HG02678 (cell line): ENCODE data around the gene ABHD5.

Experiments
- ATAC-seq: cut with Tn5 transposase; IDR thresholded peaks from one replicate; pipeline ENCODE4 v1.9.1; 2021; ENCODE audit warnings: mild to moderate bottlenecking, moderate library complexity; ENCODE audit not compliant: unreplicated experiment

The ABHD5 gene

DNA sequence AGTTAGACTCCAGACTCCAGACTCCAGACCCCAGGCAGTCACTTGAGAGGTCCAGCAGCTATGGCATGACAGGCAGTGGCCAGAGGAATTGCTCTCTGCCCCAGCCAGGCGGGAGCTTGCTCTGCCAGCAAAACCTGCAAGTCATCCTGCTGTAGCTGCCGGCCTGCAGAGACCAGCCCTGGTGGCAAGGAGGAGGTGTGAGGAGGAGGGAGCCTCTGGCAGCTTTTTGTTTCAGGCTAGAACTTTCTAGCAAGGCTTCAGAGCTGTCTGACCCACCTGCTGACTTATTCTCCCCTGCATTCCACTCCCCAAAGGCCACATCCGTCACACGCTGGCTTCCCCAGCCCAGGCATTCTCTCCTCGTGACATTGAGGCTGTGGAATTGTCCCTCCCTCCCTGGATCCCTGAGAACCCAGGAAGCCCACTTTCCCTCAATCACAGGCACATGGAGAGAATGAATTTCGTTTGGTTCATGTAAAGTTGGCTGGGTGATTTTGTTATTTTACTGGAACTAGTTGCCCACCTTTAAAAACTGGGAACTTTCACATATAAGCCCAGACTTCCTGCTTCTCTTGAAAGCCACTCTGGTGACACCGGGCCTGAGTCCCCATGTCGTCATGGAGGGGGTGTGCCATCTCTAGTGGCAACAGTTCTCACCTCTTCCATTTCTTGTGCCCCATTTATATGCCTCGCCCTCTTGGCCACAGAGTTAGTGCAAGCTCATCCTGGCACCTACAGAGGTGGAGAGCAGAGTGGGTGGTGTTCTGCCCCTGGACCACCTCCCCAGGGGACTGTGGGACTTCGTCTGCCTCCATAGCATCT, 82.7 kb downstream of the ABHD5 start:
- ATAC-seq = no peak

DNA sequence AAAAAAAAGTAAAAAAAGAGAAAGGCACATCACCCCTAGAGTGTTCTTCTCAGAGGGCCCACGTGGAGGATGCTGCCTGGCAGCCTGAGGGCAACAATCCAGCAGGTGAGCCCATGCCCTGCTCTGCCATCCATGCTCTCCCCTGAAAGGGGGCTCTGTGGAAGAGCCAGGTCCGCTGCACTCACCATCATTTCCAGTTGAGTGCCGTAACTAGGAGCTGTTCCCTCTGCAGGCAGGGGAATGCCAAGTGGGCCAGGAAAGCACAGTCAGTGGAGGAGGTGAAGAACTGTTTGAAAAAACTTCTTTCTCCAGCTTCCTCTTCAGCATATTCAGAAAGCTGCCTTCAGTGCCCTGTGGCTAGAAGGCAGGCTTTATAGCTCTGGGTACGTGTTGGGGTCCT, 84.1 kb downstream of the ABHD5 start:
- ATAC-seq = no peak

DNA sequence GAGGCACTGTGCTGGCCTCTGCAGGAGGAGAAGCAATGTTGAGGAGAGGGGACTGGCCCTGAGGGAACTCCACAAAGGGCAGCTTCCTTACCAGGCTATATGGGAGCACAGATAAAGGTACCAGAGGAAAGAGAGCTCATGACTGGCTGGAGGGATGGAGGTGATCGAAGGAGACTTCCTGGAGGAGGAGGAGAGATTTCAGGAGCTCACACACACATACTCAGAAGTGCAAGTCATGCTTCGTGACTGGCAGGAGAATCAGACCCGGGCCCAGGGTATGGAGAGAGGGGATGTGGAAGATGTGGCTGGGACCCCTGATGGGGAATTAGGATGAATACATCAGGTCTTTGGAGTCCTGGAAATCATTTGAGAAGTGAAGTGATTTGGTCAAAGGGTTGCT, 85.4 kb downstream of the ABHD5 start:
- ATAC-seq = no peak

DNA sequence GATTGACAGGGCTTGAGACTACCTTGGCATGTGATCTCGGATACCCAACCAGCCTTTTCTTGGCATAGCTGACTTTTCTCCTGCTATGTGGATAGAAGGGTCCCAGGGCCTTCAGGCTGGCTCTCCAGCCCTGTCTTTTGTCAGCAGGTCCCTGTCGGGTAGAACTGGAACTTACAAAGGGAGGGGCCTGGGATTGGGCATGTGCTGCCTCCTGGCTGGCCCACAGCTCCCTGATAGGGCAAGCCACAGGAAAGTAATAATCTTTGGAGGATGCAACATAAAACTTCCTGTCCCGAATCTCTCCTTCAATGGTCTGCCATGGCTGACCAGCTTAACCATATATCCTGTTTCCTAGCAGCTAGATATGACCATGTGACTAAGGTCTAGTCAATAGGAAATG, 89.1 kb downstream of the ABHD5 start:
- ATAC-seq = no peak

DNA sequence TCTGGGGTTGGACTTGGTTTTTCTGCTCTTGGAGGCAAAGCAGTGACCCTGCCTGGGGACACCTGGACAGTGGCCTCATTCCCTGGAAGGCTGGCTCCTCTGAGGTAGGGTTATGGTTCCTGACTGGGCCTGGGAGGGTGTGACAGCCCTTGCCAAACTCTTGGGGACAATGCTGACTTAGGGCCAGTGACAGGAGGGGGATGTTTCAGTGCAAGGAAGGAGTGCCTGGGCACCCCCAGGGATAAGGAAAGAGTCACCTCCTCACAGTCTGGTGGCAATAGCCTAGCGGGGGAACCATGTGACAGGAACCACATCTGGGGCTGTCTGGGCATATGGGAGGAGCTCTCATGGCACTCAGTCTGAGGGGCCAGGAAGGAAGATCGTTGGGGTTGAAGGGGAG, 91.8 kb downstream of the ABHD5 start:
- no peak for ATAC-seq
